ENCODE data around the gene BTG3. TPM values are rescaled to one million over a fixed set of nuclear protein-coding genes. Genes with fewer than 3 reads are reported as not detected.

Gene BTG3
- total and polyA plus RNA-seq, 11 donors, result 2.6 to 16.1 (median 6.4) TPM

DNA sequence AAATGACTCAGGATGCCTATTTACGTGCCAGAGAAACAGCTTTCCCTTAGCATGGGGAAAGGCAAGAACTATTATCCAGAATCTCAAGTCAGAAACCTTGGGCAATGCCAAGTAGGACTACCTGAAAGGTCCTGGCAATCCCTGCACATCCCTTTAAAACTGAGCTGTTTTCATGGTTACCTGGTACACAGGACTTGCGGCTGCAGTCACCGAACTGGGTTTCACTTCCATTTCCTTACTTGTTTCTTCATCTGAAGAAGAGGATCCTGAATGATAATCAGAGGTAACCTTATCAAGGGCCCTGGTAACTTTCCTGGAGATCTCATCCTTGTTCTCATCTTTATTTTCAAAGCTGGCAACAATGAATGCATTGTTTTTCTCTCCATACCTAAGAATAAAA, 14.3 kb downstream of the BTG3 start:
- H3K27me3 ChIP-seq, result no peaks in the 10 kb centered on the region
- TF ChIP-seq, protein P1, sequence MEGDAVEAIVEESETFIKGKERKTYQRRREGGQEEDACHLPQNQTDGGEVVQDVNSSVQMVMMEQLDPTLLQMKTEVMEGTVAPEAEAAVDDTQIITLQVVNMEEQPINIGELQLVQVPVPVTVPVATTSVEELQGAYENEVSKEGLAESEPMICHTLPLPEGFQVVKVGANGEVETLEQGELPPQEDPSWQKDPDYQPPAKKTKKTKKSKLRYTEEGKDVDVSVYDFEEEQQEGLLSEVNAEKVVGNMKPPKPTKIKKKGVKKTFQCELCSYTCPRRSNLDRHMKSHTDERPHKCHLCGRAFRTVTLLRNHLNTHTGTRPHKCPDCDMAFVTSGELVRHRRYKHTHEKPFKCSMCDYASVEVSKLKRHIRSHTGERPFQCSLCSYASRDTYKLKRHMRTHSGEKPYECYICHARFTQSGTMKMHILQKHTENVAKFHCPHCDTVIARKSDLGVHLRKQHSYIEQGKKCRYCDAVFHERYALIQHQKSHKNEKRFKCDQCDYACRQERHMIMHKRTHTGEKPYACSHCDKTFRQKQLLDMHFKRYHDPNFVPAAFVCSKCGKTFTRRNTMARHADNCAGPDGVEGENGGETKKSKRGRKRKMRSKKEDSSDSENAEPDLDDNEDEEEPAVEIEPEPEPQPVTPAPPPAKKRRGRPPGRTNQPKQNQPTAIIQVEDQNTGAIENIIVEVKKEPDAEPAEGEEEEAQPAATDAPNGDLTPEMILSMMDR (IDR thresholded peaks at IDR 0.05), result no peak
- no peak for TF ChIP-seq POLR2A (IDR thresholded peaks at IDR 0.05)
- no peak overlapping the region for H3K4me3 ChIP-seq
- H3K27ac ChIP-seq, result no peak overlapping the region
- H3K36me3 ChIP-seq, result peaks cover 0 to 93% (median 84%) of the 10 kb centered on the region in 9 donors
- intact Hi-C loops (cut with DNase I), result no loop called here
- no peaks in the 10 kb centered on the region for H3K4me1 ChIP-seq
- no peaks in the 10 kb centered on the region for H3K9me3 ChIP-seq
- ATAC-seq, result no peak
- no peak for DNase-seq
- 92 to 96% (median 94%) methylated on average over 3 of the region's 3 CpGs for WGBS, 4 donors

DNA sequence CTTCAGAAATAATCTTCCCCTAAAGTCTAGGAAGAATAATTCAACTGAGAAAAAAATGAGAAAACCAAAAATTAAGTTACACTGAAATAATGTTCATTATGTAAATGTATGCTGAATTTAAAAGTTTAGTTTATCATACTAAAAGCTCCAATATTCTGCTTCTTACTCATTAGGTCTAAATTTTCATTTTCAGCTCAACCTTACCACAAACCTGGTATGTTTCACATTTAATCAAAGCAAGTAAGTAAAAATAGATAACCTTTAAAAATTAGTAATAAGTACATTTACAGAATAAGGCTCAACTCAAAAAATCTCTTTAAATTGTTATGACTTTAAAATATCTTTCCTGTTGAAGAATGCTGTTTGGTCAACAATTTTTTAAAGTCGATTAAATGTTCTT, 15.0 kb downstream of the BTG3 start:
- TF ChIP-seq, protein P1 (IDR thresholded peaks at IDR 0.05), result no peak
- no peak for TF ChIP-seq POLR2A (IDR thresholded peaks at IDR 0.05)
- Histone ChIP-seq H3K27me3 (no peaks in the 10 kb centered on the region), H3K4me3 (no peak overlapping the region), H3K27ac (no peak overlapping the region), H3K9me3 (no peaks in the 10 kb centered on the region), H3K4me1 (no peaks in the 10 kb centered on the region), H3K36me3 (peaks cover 0 to 93% (median 85%) of the 10 kb centered on the region in 9 donors)
- DNase-seq (no peak), ATAC-seq (no peak)
- intact Hi-C loops (cut with DNase I), result no loop called here
- 65 to 81% (median 78%) methylated on average over 1 of the region's 1 CpG for WGBS, 4 donors

DNA sequence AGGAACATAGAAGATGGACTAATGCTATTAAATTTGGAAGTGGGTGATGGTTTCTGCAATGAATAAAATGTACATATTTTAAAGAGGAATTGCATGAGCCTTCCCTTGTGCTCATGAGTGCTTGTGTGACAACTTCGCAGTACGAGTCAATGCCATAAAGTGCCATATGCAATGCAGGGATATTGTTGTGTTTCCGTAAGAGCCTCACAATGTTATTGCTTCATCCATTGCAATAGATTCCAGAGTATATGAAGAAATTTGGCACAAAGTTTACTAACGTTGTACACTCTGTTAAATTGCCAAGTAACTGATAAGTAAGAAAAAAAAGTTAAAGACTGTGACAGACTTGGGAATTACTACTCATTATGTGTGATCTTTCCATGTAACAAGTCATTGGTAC, 22.3 kb downstream of the BTG3 start:
- no peaks in the 10 kb centered on the region for H3K4me1 ChIP-seq
- no peak overlapping the region for H3K27ac ChIP-seq
- intact Hi-C loops (cut with DNase I), result no loop called here
- no peaks in the 10 kb centered on the region for H3K9me3 ChIP-seq
- H3K36me3 ChIP-seq, result peaks cover 0 to 40% (median 19%) of the 10 kb centered on the region in 9 donors
- TF ChIP-seq POLR2A (IDR thresholded peaks at IDR 0.05), result no peak
- TF ChIP-seq, protein P1 (IDR thresholded peaks at IDR 0.05), result no peak
- H3K4me3 ChIP-seq, result no peak overlapping the region
- H3K27me3 ChIP-seq, result no peaks in the 10 kb centered on the region
- ATAC-seq, result no peak
- WGBS, 4 donors, result 73 to 82% (median 77%) methylated on average over 4 of the region's 4 CpGs
- DNase-seq, result no peak

DNA sequence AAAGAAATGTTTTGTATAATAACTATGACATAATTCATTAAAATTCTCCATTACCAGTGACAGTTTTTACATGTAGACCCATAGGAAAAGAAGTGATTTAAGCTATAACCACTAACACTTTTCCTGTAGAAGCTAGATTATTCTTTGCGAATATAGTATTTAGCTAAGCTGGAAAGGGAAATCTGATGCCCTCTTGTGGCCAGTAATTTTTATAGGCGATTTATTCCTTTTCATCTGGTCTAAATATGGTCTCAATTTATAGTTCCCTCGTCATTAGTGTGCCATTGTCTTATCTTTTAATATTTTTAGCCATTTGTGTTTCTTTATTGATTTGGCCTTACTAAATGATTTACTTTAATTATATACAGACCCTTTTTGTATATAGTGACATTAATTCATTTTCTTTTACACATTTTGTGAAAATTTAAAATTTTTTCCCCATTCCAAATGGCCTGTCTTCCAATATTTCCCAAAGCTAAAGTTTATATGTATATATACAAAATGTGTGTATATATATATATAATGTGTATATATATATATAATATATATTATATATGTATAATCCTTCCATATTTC, 26.7 kb downstream of the BTG3 start:
- TF ChIP-seq, protein P1 (IDR thresholded peaks at IDR 0.05), result peak; percentile 44 to 77 (median 64)
- no peak for TF ChIP-seq POLR2A (IDR thresholded peaks at IDR 0.05)
- Histone ChIP-seq H3K27ac (no peak overlapping the region), H3K4me1 (no peaks in the 10 kb centered on the region), H3K9me3 (no peaks in the 10 kb centered on the region), H3K27me3 (no peaks in the 10 kb centered on the region), H3K36me3 (no peaks in the 10 kb centered on the region), H3K4me3 (no peak overlapping the region)
- intact Hi-C loops (cut with DNase I), result loop anchor here in 5 of 10 donors (1.0 to 5.0 kb wide), 4 partner anchors 199 to 200 kb away; no protein-coding TSS in a partner anchor
- WGBS, 4 donors, result 2 to 7% (median 3%) methylated on average over 3 of the region's 3 CpGs
- peak in 1 of 4 donors; percentile 39 for ATAC-seq
- DNase-seq, result no peak

Measured in heart left ventricle (tissue), 16 donors.